ENCODE measurements around the gene ASIC4. TPM values are rescaled to one million over a fixed set of nuclear protein-coding genes. Genes with fewer than 3 reads are reported as not detected.

Gene ASIC4
- total and polyA plus RNA-seq, 2 of the 8 experiments (the other 6 are each of a cell fraction or from before 2014, with no cell fraction given) = 0.12 to 0.22 TPM

GRCh38 chr2:219551441-219552381 is 37.4 kb downstream of the ASIC4 start (continued):
- TF ChIP-seq RXRA (IDR thresholded peaks at IDR 0.05; ENCODE audit: insufficient read depth, low read depth, low read length) (no peak), CREB1 (IDR thresholded peaks at IDR 0.05) (peak; percentile 75), TEAD4 (IDR thresholded peaks at IDR 0.05; ENCODE audit: low read depth, low read length) (0 out of 2 replicates have a peak, but pooled peaks have one; percentile 13), PHF8 (conservative IDR thresholded peaks at IDR 0.05; ENCODE audit: low read depth, low read length) (peak; percentile 17; the same call in 1 of the 2 replicates), EZH2 (IDR thresholded peaks at IDR 0.05; ENCODE audit: low read depth, low read length, severe bottlenecking) (no peak), EGR1 (IDR thresholded peaks at IDR 0.05; ENCODE audit: borderline replicate concordance, low read depth, low read length) (no peak)
